ENCODE measurements around the gene CALN1.

Gene CALN1

DNA sequence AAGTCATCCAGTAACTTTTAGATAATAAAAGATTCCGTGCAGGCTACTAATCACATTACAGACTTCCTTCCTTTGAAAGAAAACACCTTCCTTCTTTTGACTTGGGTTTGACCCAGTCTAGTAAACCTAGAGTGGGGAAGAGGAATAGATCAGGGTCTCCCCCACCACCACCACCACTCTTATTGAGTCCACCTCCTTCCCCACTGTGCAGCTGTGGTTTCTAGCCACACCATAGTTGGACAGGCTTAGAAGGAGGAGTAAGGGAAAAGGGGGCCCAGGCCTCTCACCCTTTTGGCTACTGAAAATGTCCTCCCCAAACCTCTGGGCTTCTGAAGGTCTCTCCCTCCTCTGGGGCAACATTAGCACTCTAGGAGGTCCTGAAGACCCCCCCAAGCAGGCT is 372.7 kb downstream of the CALN1 start:
- no peak for DNase-seq (ENCODE audit: low read depth in 2 of 2)

DNA sequence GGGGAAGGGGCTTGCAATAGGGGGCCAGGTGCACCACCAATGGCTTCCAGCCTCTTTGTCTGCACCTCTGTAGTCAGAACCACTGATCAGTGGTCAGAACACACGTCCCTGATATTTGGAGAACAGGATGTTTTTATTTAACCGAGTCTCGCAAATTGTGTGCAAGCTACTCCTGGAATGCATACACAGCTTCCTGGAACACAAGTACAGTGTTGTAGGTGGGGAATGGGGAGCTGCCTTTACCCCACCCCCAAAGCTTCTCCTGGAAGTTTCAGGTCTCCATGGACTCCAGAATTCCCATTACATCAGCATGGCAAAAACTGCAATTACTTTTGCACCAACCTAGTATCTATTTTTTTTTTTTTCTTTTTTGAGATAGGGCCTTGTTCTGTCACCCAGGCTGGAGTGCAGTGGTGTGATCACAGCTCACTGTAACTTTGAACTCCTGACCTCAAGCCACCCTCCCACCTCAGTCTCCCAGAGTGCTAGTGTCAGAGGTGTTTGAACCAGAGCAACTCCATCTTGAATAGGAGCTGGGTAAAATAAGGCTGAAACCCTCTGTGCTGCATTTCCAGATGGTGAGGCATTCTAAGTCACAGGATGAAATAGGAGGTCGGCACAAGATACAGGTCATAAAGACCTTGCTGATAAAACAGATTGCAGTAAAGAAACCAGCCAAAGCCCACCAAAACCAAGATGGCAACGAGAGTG is 374.0 kb downstream of the CALN1 start:
- DNase-seq (ENCODE audit: low read depth in 2 of 2) = no peak

DNA sequence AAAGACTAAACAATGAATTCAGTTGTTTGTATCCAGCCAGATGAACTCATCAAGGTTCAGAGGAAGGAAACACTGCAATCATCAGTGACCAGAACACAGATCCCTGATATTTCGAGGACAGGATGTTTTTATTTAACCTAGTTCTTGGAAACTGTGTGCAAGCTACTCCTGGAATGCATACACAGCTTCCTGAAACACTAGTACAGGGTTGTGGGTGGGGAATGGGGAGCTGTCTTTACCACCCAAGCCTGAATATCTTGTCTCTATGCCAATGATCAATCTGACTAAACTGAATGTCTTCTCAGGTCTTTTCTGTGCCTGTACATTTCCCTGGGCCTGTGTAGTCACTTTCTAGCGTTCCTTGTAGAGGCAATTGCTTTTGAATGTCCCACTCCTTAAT is 374.6 kb downstream of the CALN1 start:
- no peak for DNase-seq (ENCODE audit: low read depth in 2 of 2)

DNA sequence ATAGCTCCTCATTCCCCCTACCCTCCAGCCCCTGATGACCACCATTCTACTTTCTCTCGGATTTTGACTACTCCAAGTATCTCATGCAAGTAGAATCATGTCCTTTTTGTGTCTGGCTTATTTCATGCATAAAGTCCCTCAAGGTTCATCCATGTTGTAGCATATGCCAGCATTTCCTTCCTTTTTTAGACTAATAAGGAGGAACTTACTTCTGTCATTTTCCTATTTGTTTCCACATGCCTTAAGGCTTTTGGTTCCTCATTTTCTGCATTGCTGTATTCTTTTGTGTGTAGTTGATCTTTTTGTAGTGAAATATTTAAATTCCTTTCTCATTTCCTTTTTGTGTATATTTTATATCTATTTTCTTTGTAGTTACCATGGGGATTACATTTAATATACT is 376.9 kb downstream of the CALN1 start:
- no peak for DNase-seq (ENCODE audit: low read depth in 2 of 2)

DNA sequence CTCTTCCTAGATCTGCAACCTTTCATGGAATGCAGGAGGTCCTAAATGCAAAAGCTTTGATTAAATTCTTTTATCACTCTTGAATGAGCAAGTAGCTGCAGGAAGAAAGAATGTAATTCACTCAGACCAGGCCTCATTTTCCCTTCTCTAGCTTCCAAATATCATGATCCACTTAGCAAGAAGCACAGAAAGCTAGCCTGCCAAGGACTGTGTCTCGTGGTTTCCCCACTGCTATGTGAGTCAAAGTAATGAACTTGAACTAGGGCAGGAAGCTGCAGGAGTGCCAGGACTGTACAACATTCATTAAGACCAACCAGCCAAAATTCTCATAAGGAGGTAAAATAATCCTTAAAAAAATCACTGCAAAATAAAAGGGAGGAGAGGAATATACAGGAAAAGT is 379.2 kb downstream of the CALN1 start:
- DNase-seq (ENCODE audit: low read depth in 2 of 2) = no peak

DNA sequence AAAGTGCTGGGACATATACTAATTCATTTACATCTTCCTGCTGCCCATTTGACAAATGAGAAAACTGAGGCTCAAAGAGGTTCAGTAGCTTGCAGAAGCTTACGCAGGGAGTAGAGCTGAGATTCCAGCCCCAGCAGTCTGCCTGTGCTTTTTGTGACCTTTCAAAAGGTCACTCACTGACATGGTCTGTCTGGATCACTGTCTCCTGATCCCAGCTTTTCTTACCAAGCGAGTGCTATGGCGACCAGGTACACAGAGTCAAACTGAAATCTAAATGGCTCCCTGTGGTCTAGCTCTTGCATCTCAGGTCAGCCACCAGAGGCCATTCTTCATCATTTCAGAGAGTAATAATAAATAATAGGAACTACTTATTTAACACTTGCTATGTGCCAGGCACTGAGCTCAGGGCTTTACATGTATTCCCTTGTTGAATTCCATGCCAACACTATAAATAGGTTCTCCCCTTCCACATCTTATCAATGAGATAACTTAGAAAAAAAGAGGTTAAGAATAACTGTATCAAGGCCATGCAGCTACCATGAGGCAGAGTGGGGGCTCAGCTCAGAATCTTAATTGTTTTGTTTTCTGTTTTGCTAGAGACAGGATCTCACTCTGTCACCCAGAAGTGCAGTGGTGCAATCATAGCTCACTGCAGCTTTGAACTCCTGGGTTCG is 381.0 kb downstream of the CALN1 start:
- DNase-seq (ENCODE audit: low read depth in 2 of 2) = no peak

DNA sequence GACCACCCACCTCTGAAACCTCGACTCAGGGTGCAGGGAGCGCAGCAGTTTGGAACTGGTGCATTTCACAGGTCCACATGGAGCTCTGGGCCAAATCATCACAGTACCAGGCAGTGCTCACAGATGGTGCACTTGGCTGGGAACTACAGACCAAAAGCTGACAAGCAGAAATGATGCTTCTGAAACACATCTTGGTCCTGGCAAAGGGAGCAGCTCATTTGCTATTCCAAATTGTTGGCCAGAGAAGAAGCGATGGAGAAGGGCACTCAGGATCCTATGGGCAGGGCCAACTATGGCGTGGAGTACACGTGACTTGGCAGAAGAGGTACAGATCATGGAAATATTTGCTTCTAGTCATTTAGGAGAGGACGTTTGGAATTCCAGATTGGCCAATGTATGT is 383.9 kb downstream of the CALN1 start:
- no peak for DNase-seq (ENCODE audit: low read depth in 2 of 2)

DNA sequence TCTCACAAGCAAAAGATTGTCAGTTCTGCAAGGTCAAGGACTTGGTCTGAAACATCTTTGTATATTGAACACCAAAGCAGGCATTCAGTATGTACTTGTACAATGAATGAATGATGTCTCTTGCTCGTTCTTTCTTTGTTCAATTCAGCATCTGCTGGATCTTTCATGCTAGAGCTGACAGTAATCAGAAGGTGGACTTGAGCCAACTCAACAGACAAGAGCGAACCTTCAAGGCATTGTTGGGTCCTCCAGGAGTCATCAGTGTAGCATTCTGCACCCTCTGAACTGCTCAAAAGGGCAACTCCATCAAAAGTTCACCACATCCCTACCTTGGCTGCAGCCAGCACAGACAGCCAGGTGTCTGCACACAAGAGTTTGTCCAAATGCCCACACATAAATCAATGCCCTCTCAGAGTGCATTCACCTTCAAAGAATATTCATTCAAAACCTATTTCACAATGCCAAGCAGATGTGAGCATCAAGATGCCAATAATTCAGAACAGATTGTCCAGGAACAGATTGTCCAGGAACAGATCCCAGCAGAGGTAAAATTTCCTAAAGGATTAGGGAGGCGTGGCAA is 386.7 kb downstream of the CALN1 start:
- no peak for DNase-seq (ENCODE audit: low read depth in 2 of 2)

DNA sequence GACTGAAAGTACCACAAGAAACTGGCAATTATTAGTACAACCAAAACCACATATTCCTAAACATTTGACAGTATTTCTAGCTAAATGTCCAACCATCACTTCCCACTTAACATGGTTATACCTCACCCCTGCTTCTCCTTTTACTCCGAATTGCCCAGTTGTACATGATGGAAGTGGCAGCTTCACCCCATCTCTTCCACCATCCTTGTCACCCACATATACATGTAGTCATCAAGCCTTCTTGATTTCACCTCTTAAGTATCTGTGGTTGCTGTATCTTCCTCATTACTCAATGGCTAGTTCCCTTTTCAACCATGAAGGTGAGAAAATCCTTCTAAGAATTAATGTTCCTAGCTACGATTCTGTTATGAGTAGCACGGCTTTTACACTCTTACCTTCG is 388.2 kb downstream of the CALN1 start:
- DNase-seq (ENCODE audit: low read depth in 2 of 2) = no peak

DNA sequence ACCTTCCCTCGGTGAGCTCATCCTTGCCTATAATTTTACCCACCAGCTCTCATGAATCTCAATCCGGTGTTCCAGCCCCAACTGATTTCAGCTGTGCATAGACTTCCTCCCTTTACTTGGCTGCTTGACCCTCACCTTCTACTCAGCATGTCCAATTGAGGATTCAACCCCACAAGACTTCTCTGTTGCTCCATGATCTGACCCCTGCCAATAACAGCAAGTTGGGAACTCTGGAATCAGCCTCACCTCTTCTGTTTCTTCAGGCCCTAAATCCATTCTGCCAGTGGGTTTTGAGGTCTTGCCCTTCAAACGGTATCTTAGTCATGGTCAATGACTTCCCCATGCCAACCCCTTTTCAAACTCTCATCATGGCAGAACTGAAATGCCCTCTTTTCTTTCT is 390.4 kb downstream of the CALN1 start:
- no peak for DNase-seq (ENCODE audit: low read depth in 2 of 2)

DNA sequence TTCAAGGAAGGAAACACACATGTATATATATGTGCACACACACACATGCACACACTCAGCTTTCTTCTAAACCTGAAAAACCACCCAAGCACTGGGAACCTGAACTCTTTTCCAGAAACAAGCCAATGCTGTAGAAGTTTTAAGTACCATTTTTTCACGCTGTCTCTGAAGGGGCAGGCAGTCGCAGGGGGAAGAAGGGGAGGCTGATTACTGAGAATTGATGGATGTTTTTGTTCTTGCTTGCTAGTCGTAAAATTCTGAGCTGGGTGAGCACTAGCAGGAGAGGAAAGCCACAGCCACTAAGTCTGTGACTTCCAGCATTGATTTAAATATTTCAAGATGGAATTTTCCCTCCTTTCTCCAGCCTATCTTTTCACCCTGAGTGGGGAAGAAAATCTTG is 391.8 kb downstream of the CALN1 start:
- DNase-seq (ENCODE audit: low read depth in 2 of 2) = no peak

DNA sequence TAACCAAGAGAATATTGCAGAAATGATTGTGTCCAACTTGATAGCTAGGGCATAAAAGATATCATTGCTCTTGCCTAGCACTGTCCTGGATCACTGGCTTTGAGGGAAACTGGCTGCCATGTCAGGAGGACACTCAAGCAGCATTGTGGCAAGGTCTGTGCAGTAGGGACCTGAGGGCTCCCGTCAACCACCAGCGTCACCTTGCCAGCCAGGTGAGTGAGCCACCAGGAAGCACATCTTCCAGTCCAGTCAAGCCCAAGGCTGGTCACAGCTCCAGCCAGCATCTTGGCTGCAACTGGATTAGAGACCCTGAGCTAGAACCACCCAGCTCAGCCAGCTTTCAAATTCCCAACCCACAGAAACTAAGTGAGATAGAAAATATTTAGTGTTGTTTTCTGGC is 392.7 kb downstream of the CALN1 start:
- no peak for DNase-seq (ENCODE audit: low read depth in 2 of 2)

DNA sequence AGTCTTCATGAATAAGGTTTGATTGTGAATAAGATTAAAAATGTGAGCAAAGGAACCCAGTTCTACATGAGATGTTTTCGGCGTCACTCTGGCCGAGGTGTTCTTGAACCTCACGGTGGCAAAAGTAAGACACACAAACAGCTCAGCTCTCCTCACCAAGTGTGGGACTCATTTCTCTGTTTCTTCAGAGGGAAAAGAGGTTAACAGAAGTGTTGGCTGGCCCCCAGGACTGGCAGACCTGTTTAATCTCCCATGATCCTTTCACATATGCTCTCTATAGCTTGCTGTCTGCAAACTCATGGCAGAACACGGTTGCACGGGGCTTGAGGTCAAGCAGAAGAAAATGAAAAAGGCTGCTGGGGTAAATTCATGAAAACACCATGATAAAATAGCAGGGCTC is 394.4 kb downstream of the CALN1 start:
- DNase-seq (ENCODE audit: low read depth in 2 of 2) = no peak

DNA sequence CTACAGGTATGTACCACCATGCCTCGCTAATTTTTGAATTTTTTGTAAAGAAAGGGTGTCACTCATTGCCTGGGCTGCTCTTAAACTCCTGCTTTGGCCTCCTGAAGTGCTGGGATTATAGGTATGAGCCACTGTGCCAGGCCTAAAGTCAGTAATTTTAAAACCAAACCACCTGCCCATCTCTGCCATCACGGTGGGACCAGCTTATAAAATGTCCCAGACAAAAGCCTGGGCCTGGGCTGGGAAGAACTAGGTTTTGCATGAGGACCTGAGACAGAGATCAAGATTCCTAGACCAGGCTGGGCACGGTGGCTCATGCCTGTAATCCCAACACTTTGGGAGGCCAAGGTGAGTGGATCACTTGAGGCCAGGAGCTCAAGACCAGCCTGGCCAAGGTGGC is 395.6 kb downstream of the CALN1 start:
- DNase-seq (ENCODE audit: low read depth in 2 of 2) = no peak

DNA sequence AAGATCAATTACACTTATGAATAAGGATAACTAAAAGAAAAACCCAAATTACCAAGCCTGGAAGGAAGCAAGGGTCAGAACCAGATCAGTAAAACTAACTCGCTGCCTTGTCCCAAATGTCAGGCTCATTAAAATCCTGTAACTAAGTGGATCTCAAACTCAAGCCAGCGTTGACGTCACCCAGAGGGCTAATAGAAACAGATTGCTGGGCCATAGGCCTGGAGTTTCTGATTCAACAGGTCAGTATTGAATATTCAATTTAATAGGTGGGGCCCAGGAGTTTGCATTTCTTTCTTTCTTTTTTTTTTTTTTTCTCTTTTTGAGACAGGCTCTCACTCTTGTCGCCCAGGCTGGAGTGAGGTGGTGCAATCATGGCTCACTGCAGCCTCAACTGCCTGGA is 397.0 kb downstream of the CALN1 start:
- DNase-seq (ENCODE audit: low read depth in 2 of 2) = no peak

DNA sequence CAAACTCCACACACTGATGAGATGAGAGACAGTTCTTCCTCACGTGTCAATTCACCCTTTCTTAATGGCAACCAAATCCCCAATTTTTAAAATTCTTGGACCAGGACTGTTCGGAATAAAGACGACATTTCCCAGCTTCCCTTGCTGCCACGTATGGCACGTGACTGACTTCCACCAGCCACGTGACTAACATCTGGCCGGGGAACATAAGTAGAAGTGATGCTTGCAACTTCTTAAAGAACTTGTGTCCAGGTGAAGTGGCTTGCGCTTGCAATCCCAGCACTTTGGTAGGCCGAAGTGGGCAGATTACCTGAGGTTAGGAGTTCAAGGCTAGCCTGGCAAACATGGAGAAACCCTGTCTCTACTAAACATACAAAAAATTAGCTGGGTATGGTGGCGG is 405.1 kb downstream of the CALN1 start:
- DNase-seq (ENCODE audit: low read depth in 2 of 2) = no peak

DNA sequence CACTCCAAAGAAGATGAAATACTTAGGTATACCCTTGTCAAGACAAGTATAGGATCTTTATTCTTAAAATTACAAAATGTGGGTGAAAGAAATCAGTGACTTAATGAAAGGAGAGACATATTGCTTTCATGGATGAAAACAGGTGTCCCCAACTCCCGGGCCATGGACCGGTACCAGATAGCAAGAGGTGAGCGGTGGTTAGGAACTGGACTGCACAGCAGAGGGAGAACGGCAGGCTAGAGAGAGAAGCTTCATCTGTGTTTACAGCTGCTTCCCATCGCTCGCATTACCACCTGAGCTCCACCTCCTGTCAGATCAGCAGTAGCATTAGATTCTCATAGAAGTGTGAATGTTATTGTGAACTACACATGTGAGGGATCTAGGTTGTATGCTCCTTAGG is 408.9 kb downstream of the CALN1 start:
- DNase-seq (ENCODE audit: low read depth in 2 of 2) = no peak

DNA sequence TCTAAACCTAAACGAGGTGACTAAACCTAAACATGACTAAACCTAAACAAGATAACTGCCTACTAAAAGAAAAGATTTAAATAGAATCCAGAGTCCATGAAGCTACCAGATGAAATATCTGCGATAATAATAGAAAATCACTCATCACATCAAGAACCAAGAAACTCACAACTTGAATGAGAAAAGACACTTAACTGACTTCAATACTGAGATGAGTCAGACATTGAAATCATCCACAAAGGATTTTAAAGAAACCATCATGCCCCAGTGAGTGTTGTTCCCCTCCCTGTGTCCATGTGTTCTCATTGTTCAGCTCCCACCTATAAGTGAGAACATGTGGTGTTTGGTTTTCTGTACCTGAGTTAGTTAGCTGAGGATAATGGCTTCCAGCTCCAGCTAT is 416.0 kb downstream of the CALN1 start:
- DNase-seq (ENCODE audit: low read depth in 2 of 2) = no peak

DNA sequence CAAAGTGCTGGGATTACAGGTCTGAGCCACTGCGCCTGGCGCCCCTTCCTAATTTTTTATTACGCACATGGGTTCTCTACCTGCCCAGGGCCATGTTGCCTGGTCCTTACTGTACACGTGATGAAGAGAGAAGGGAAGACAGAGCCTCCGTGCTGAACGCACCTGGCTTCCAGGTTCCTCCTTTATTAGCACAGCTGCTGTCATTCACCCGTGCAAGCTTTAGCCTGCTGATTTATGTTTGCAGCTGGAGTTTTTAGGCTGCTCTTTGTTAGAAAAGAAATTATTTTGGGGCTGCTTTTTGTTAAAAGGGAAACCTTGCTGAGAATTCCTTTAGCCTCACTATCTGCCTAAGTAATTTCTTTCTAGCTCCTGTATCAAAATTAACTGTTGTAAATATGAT is 417.0 kb downstream of the CALN1 start:
- no peak for DNase-seq (ENCODE audit: low read depth in 2 of 2)

DNA sequence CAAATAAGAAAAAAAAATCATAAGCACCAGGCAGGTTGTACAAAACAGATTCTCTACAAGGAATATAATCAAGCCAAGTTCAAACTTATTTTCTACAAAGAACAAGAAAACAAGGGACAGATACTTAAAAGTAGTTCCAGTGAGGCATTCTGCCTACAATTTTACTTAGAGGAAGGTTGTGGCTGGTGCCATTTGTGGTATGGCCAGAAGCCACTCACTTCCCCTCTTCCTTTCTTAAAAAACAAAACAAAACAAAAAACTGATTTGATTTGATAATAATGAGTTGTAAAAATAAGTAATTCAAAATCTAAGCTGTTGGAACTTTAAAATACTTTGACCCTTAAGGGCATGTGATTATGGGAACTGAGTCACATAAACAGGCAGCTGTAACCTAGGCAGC is 420.6 kb downstream of the CALN1 start:
- DNase-seq (ENCODE audit: low read depth in 2 of 2) = no peak

DNA sequence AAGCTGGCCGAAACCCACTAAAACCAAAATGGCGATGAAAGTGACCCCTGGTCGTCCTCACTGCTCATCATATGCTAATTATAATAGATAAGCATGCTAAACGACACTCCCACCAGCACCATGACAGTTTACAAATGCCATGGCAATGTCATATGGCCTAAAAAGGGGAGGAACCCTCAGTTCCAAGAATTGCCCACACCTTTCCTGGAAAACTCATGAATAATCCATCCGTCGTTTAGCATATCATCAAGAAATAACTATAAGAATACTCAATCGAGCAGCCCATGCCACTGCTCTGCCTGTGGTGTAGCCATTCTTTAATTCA is 422.0 kb downstream of the CALN1 start:
- DNase-seq (ENCODE audit: low read depth in 2 of 2) = no peak

DNA sequence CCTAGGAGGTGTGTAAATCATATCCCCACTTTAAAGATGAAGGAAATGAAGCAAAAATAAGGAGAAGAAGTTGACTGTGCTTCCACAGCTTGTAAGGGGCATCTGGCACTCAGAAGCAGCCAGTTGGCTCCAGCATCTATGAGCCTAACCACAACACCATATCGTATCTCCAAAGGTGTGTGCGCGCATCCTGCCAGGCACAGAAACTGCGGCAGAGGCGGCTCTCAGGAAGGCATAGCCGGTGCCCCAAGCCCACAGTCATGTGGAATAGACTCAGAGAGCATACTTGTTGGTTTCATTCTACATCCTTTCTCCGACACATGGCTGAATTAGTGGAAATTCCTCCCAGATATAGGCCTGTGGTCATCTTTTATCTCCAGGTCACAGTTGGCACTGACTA is 423.9 kb downstream of the CALN1 start:
- no peak for DNase-seq (ENCODE audit: low read depth in 2 of 2)

DNA sequence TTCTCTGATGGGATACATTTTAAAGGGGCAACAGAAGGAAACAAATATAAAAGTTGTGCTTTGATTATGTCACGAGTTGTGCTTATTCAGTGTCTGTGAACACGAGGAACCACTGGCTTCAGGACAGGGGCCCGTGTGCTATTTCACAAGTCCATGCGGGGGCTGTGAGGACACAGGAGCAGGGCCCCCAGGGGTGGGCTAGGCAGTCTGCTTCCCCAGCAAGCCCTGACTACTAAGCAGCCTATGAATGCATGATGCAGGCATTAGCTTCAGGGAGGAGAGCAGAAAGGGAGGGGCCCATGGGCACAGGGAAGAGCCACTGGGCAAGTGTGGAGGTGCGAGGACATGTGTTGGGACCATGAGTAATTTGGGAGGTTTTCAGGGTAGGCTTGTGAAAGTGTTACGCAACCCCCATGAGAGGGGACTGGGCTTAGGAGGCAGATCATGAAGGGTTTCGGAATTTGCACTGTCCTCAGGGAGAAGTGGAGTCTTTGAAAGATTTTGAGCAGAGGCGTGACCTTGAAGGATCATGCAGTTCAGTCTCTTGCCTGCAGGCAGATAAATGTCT is 424.9 kb downstream of the CALN1 start:
- no peak for DNase-seq (ENCODE audit: low read depth in 2 of 2)
